Fibroblast of villous mesenchyme (primary cell): ENCODE results near the gene RAB3IL1. TPM values are rescaled to one million over a fixed set of nuclear protein-coding genes. Genes with fewer than 3 reads are reported as not detected.

Experiments used
- DNase-seq: peaks from one replicate; pipeline ENCODE4 v3.0.0-alpha.2; 2010; ENCODE audit warnings: low read depth
- H3K4me3 ChIP-seq: 2 replicates; pipeline ENCODE4 v1.5.1; 2011; ENCODE audit warnings: low read depth, mild to moderate bottlenecking, low read length
- total RNA-seq: library from RNA; depleted of rRNA; stranded (reverse); fragments of >200 nt; gene quantifications from 2 replicates; pipeline ENCODE4 v1.2.3, GENCODE V29; 2012
- TF ChIP-seq, protein P1 (sequence below): IDR thresholded peaks from 2 replicates; pipeline ENCODE4 v1.5.1; 2012; ENCODE audit warnings: low read depth, mild to moderate bottlenecking, low read length; ENCODE audit not compliant: insufficient read depth

RAB3IL1 gene
- total RNA-seq, 1 donor, result 6.9 TPM

DNA sequence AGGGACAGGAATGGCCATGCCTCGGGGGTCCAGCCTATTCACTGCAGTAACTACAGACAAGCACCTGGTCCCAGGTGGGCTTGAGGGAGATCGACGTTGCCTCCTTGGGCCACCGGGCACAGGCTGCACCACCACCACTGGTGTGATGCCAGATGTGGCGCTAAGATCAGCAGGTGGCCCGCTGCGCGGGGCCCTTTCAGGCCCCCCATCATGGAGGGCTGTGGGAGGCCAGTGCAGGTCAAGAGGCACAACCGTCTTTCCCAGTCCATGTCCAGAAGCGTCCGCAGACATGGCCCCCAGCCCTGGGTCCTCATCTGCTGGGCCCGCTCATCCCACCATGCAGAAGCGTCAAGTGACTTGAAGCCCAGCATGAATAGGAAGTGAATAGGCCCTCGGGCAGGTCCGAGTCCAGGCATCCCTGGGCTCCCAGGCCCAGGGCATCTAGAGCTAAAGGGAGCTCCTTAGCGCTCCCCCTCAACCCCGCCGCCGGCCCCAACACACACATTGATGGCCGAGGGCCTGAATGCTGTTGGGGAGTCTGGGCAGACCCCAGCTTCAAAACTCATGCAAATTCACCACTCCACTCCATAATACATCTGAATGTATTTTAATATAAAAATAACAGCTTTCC lies 44.3 kb downstream of the RAB3IL1 start:
- TF ChIP-seq, protein P1, sequence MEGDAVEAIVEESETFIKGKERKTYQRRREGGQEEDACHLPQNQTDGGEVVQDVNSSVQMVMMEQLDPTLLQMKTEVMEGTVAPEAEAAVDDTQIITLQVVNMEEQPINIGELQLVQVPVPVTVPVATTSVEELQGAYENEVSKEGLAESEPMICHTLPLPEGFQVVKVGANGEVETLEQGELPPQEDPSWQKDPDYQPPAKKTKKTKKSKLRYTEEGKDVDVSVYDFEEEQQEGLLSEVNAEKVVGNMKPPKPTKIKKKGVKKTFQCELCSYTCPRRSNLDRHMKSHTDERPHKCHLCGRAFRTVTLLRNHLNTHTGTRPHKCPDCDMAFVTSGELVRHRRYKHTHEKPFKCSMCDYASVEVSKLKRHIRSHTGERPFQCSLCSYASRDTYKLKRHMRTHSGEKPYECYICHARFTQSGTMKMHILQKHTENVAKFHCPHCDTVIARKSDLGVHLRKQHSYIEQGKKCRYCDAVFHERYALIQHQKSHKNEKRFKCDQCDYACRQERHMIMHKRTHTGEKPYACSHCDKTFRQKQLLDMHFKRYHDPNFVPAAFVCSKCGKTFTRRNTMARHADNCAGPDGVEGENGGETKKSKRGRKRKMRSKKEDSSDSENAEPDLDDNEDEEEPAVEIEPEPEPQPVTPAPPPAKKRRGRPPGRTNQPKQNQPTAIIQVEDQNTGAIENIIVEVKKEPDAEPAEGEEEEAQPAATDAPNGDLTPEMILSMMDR, result no peak
- DNase-seq, result no peak
- no peak overlapping the region for H3K4me3 ChIP-seq

- TF ChIP-seq, protein P1, result peak; percentile 88
- peak; percentile 75 for DNase-seq
- peak overlapping the region; percentile 30 for H3K4me3 ChIP-seq
Measured at GRCh38 chr11:61871158-61871597, 46.2 kb downstream of the RAB3IL1 start.

DNA sequence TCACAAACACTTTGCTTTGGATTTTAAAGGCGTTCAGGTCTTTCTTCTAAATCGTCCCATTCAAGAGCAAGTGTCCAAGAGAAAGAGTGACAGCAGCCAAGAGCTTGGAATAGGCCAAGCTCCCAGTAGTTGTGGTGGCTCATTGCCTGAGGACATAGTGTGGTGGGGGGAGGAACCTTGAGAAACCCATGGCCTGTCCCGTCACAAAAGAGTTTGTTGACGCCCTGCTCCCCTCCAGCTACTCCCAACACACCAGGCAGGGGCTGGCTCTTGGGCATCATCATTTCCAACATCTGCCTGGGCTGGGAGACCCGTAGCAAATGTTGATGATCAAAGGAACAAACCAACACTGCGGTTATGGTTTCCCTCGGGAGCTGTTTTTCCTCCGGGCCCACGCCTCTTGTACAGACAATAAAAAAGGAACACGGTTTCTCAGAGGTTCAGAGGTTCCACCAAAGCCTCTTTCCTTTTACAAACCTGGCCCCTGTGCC lies 46.8 kb downstream of the RAB3IL1 start:
- TF ChIP-seq, protein P1, result no peak
- peak; percentile 51 for DNase-seq
- H3K4me3 ChIP-seq, result no peak overlapping the region

DNA sequence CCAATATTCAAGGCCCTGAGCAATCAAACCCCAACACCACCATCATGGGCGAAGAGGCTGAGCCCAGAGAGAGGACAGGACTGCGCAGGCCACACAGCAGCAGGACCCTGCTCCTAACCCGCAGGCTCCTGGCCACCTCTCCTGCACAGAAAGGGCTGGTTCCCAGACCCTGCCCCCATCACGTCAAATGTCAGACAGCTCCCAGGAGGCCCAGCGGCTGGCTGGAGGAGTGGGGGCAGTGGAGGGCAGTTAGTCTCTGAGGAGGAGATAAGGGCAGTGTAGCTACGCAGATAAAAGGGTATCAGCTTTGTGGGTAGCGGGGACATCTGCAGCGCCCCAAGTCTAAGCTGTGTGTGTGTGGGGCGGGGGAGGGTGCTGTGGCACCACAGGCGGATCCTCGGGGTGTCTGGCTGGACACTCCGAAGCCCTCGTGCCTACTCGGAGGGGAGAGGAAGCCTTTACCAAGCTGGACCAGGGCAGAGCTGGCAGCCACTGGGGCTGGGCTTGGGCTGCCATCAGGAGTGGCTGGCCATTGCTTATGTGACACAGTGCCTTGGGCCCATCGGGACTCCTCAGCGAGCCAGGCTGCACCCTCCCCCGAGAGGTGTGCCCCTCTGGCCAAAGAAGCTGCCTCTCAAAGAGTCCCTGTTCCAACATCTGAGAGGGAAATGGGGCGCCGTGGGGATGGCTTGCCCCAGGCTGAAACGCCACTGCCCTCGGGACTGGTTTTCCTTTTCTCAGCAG lies 47.5 kb downstream of the RAB3IL1 start:
- DNase-seq, result no peak
- H3K4me3 ChIP-seq, result no peak overlapping the region
- TF ChIP-seq, protein P1, result no peak

GRCh38 chr11:61869429-61869707 lies 48.0 kb downstream of the RAB3IL1 start:
- DNase-seq, result no peak
- no peak overlapping the region for H3K4me3 ChIP-seq
- TF ChIP-seq, protein P1, result no peak

DNA sequence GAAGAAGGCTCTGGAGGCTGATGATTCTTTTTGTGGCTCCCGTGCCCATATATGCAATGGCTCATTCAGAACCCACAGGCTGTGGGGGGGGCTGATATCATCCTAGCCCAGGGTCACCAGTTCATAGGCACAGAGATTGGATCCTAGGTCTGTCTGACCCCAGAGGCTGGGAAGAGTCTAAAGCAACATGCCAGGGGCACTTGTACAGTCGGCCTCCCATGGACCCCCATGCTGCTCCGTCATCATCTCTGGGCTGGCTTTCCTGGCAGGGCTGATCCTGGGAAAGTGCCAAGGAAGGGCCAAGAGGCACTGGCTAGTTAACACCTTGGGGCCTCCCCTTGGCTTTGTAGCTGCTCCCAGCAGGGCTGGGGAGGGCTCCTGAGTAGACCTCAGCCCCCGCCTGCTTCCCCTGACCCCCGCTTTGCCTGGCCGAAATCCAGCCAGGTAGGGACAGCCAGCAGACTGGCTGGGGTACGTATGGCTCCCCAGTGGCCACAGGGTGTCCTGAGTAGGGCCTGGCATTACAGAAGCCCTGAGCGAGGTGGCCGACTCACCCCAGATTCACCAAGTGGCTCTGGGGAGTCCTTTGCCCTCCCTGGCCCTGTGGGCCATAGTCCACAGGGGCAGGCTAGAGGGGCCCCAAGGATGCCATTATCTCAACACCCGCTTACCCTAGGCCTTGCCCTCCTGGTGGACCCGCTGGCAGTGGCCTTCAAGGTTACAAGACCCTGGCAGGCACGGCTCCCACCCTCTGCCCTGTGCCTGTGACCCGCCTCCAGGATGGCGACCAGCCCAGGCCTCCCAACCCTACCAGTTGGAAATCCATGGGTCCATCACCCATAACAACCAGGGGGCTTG lies 48.6 kb downstream of the RAB3IL1 start:
- no peak for DNase-seq

More for the DNA sequence above, 48.6 kb downstream of the RAB3IL1 start:
- TF ChIP-seq, protein P1, result no peak
- H3K4me3 ChIP-seq, result no peak overlapping the region
